ENCODE results near the gene CKAP2. TPM values are rescaled to one million over a fixed set of nuclear protein-coding genes. Genes with fewer than 3 reads are reported as not detected.
"Not testable (repeated sequence)": the region's sequence is repeated elsewhere in the genome, so short reads cannot be mapped to it uniquely, and the experiment has no call there.

Gene CKAP2
- total RNA-seq, 1 experiment from 2014 or later: 75.3 TPM

GRCh38 chr13:52450793-52451116, 4.5 kb upstream of the CKAP2 start:
- in situ Hi-C loops (cut with HindIII; ENCODE audit: low sequenced_read_pairs): no loop called here
- DNase-seq (ENCODE audit: low spot score): no peak

GRCh38 chr13:52451135-52451804, 4.0 kb upstream of the CKAP2 start:
- in situ Hi-C loops (cut with HindIII; ENCODE audit: low sequenced_read_pairs): no loop called here
- DNase-seq (ENCODE audit: low spot score): no peak

- in situ Hi-C loops (cut with HindIII; ENCODE audit: low sequenced_read_pairs): no loop called here
These were observed 2.8 kb upstream of the CKAP2 start for GRCh38 chr13:52452470-52452869.

GRCh38 chr13:52454459-52454819, 839 bp upstream of the CKAP2 start:
- in situ Hi-C loops (cut with HindIII; ENCODE audit: low sequenced_read_pairs): no loop called here
- DNase-seq (ENCODE audit: low spot score): peak; percentile 72

More at GRCh38 chr13:52452470-52452869, 2.8 kb upstream of the CKAP2 start:
- no peak for DNase-seq (ENCODE audit: low spot score)

GRCh38 chr13:52455677-52456041, 381 bp downstream of the CKAP2 start:
- DNase-seq (ENCODE audit: low spot score): peak; percentile 73
- in situ Hi-C loops (cut with HindIII; ENCODE audit: low sequenced_read_pairs): no loop called here

GRCh38 chr13:52459668-52460067, 4.4 kb downstream of the CKAP2 start:
- in situ Hi-C loops (cut with HindIII; ENCODE audit: low sequenced_read_pairs): no loop called here
- DNase-seq (ENCODE audit: low spot score): no peak

GRCh38 chr13:52461265-52461664, 6.0 kb downstream of the CKAP2 start:
- in situ Hi-C loops (cut with HindIII; ENCODE audit: low sequenced_read_pairs): no loop called here
- DNase-seq (ENCODE audit: low spot score): no peak

- no peak for DNase-seq (ENCODE audit: low spot score)
- in situ Hi-C loops (cut with HindIII; ENCODE audit: low sequenced_read_pairs): no loop called here
These were observed 8.2 kb downstream of the CKAP2 start for GRCh38 chr13:52463526-52463925.

GRCh38 chr13:52468487-52468886, 13.2 kb downstream of the CKAP2 start:
- in situ Hi-C loops (cut with HindIII; ENCODE audit: low sequenced_read_pairs); DNase-seq (ENCODE audit: low spot score): not testable (repeated sequence)

- in situ Hi-C loops (cut with HindIII; ENCODE audit: low sequenced_read_pairs); DNase-seq (ENCODE audit: low spot score): not testable (repeated sequence)
These were observed 25.6 kb downstream of the CKAP2 start for GRCh38 chr13:52480677-52481428.

- in situ Hi-C loops (cut with HindIII; ENCODE audit: low sequenced_read_pairs); DNase-seq (ENCODE audit: low spot score): not testable (repeated sequence)
These were observed 31.8 kb downstream of the CKAP2 start for GRCh38 chr13:52487078-52487477.

- DNase-seq (ENCODE audit: low spot score); in situ Hi-C loops (cut with HindIII; ENCODE audit: low sequenced_read_pairs): not testable (repeated sequence)
These were observed 33.5 kb downstream of the CKAP2 start for GRCh38 chr13:52488763-52489162.

GRCh38 chr13:52491015-52491414, 35.7 kb downstream of the CKAP2 start:
- DNase-seq (ENCODE audit: low spot score); in situ Hi-C loops (cut with HindIII; ENCODE audit: low sequenced_read_pairs): not testable (repeated sequence)

GRCh38 chr13:52494241-52494640, 39.0 kb downstream of the CKAP2 start:
- in situ Hi-C loops (cut with HindIII; ENCODE audit: low sequenced_read_pairs); DNase-seq (ENCODE audit: low spot score): not testable (repeated sequence)

- DNase-seq (ENCODE audit: low spot score); in situ Hi-C loops (cut with HindIII; ENCODE audit: low sequenced_read_pairs): not testable (repeated sequence)
These were observed 42.7 kb downstream of the CKAP2 start for GRCh38 chr13:52497979-52498378.

GRCh38 chr13:52502277-52502676, 47.0 kb downstream of the CKAP2 start:
- in situ Hi-C loops (cut with HindIII; ENCODE audit: low sequenced_read_pairs); DNase-seq (ENCODE audit: low spot score): not testable (repeated sequence)

GRCh38 chr13:52505843-52506242, 50.6 kb downstream of the CKAP2 start:
- DNase-seq (ENCODE audit: low spot score); in situ Hi-C loops (cut with HindIII; ENCODE audit: low sequenced_read_pairs): not testable (repeated sequence)

GRCh38 chr13:52509532-52509931, 54.3 kb downstream of the CKAP2 start:
- DNase-seq (ENCODE audit: low spot score); in situ Hi-C loops (cut with HindIII; ENCODE audit: low sequenced_read_pairs): not testable (repeated sequence)

- DNase-seq (ENCODE audit: low spot score); in situ Hi-C loops (cut with HindIII; ENCODE audit: low sequenced_read_pairs): not testable (repeated sequence)
These were observed 55.0 kb downstream of the CKAP2 start for GRCh38 chr13:52510221-52510797.

- DNase-seq (ENCODE audit: low spot score); in situ Hi-C loops (cut with HindIII; ENCODE audit: low sequenced_read_pairs): not testable (repeated sequence)
These were observed 56.3 kb downstream of the CKAP2 start for GRCh38 chr13:52511598-52511997.
